ENCODE measurements around the gene SIDT1. TPM values are rescaled to one million over a fixed set of nuclear protein-coding genes. Genes with fewer than 3 reads are reported as not detected.

SIDT1 gene
- 100 to 1,000 TPM in 2 of 4 donors, 10 to 100 TPM in 2; 62.5 to 116 (median 91.6) TPM for total RNA-seq

DNA sequence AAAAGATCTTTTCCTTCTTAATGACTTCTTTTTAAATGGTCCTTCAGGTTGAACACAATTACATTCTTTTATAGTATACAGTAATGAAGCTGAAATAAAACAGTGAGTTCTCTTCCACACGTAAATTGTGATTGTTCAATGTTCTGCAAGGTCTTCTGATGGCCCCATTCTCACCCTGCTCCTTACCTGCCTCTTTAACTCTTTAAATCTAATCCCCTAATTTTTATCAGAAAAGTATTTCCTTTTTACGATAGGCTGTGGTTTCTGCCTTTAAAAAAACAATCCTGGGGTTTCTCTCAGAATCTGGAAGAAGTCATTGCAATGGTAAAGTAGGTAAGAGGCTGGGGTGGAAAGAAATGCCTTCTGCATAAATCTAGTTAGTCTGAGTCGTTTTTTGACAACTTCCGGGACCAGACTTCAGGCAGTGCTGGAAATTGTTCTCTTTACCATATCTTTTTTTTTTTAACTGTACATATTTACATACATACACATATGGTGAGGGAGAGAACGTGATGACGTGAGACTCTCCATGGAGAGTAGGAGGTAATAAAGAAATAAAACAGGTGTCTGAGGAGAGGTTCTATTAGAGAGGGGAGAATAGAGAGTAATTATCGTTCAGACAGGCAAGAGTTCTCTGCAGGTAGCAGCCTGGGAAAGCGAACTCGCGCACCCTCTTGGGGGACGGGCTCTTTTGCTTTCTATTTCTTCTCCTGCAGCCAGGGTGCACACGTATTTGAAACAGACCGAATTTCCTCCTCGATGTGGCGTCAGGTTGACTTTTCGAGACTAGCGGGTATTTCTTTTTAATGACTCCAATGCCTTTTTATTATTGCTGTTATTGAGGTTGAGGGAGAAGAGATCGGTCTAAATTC lies at the start of gene SIDT1:
SIDT1 (plus strand) TSS at position 730 of the 872 bp plus-strand sequence. CDS start 467 bp downstream, outside the sequence.
- Histone ChIP-seq H3K36me3 (no peaks in the 10 kb centered on the region), H3K4me1 (peaks cover 0 to 9% (median 5%) of the 10 kb centered on the region in 4 donors), H3K27ac (peak within 1 kb of the TSS; percentile 79 to 98 (median 90)), H3K4me3 (peak within 1 kb of the TSS; percentile 75 to 91 (median 82)), H3K9me3 (no peaks in the 10 kb centered on the region), H3K27me3 (no peaks in the 10 kb centered on the region)
- DNase-seq = peak; percentile 74 to 88 (median 75)
- TF ChIP-seq POLR2A (IDR thresholded peaks at IDR 0.05) = peak; percentile 56 to 57
- TF ChIP-seq, protein P1, sequence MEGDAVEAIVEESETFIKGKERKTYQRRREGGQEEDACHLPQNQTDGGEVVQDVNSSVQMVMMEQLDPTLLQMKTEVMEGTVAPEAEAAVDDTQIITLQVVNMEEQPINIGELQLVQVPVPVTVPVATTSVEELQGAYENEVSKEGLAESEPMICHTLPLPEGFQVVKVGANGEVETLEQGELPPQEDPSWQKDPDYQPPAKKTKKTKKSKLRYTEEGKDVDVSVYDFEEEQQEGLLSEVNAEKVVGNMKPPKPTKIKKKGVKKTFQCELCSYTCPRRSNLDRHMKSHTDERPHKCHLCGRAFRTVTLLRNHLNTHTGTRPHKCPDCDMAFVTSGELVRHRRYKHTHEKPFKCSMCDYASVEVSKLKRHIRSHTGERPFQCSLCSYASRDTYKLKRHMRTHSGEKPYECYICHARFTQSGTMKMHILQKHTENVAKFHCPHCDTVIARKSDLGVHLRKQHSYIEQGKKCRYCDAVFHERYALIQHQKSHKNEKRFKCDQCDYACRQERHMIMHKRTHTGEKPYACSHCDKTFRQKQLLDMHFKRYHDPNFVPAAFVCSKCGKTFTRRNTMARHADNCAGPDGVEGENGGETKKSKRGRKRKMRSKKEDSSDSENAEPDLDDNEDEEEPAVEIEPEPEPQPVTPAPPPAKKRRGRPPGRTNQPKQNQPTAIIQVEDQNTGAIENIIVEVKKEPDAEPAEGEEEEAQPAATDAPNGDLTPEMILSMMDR (IDR thresholded peaks at IDR 0.05) = peak in 3 of 6 experiments; percentile 15 to 43 (median 37)

GRCh38 chr3:113485161-113485609 lies 47.2 kb upstream of the SIDT1 start:
- DNase-seq = peak in 1 of 3 donors; percentile 16

GRCh38 chr3:113495035-113495434 lies 37.3 kb upstream of the SIDT1 start:
- no peak overlapping the region for H3K27ac ChIP-seq
- H3K4me1 ChIP-seq = no peaks in the 10 kb centered on the region
- H3K4me3 ChIP-seq = no peak overlapping the region
- no peak for TF ChIP-seq POLR2A (IDR thresholded peaks at IDR 0.05)
- TF ChIP-seq, protein P1 (IDR thresholded peaks at IDR 0.05) = peak; percentile 22 to 69 (median 56)
- no peaks in the 10 kb centered on the region for H3K9me3 ChIP-seq
- peaks cover 0 to 28% (median 0%) of the 10 kb centered on the region in 3 donors for H3K36me3 ChIP-seq
- DNase-seq = peak in 2 of 3 donors; percentile 32 to 75
- no peaks in the 10 kb centered on the region for H3K27me3 ChIP-seq

More at GRCh38 chr3:113485161-113485609, 47.2 kb upstream of the SIDT1 start:
- no peaks in the 10 kb centered on the region for H3K27me3 ChIP-seq
- H3K27ac ChIP-seq = no peak overlapping the region
- peaks cover 0 to 13% (median 0%) of the 10 kb centered on the region in 3 donors for H3K36me3 ChIP-seq
- H3K9me3 ChIP-seq = no peaks in the 10 kb centered on the region
- TF ChIP-seq, protein P1 (IDR thresholded peaks at IDR 0.05) = no peak
- TF ChIP-seq POLR2A (IDR thresholded peaks at IDR 0.05) = no peak
- H3K4me3 ChIP-seq = no peak overlapping the region
- H3K4me1 ChIP-seq = no peaks in the 10 kb centered on the region

GRCh38 chr3:113496924-113497323 lies 35.4 kb upstream of the SIDT1 start:
- DNase-seq = no peak
- H3K36me3 ChIP-seq = peaks cover 0 to 28% (median 0%) of the 10 kb centered on the region in 3 donors
- no peaks in the 10 kb centered on the region for H3K4me1 ChIP-seq
- H3K4me3 ChIP-seq = no peak overlapping the region
- H3K27me3 ChIP-seq = no peaks in the 10 kb centered on the region
- no peak overlapping the region for H3K27ac ChIP-seq
- no peak for TF ChIP-seq POLR2A (IDR thresholded peaks at IDR 0.05)
- TF ChIP-seq, protein P1 (IDR thresholded peaks at IDR 0.05) = no peak
- no peaks in the 10 kb centered on the region for H3K9me3 ChIP-seq

DNA sequence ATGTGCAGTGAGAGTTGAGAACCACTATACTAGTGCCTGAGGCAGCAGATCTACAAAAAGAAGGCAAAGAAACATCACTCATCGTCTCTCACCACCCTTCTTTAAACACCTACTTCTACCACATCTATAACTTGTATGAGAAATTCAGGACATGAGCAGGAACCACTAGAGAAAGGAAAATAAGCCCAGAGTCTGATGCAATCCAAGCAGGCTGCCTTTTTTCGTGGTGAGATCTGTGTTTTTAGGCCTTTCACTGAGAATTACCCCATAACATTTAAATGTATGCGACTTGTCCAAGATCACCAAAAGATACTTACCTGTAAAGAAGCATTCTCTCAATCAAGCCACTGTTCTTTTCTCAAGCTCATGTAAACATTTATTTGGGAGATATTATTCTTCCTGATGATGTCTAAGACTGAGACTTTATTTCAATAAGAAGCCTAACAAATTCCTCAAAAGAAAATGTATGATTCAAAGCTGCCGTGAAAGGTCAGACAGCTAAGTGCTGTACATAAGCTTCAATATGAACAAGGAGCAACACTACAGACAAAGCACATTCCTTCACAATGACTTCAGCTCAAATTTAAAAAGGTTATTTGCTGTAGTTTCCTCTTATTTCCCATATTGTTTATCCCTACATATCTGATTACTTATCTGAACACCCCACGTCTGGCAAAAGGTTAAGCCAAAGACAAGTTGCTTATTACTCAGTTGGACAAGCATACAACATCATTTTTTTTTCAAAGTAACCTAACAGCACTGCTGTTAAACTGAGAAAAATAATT lies 33.9 kb upstream of the SIDT1 start:
- Histone ChIP-seq H3K27ac (no peak overlapping the region), H3K27me3 (no peaks in the 10 kb centered on the region), H3K4me3 (no peak overlapping the region), H3K4me1 (no peaks in the 10 kb centered on the region), H3K36me3 (peaks cover 0 to 19% (median 0%) of the 10 kb centered on the region in 3 donors), H3K9me3 (no peaks in the 10 kb centered on the region)
- TF ChIP-seq POLR2A (IDR thresholded peaks at IDR 0.05) = no peak
- TF ChIP-seq, protein P1 (IDR thresholded peaks at IDR 0.05) = no peak
- no peak for DNase-seq
